ENCODE data around the gene STOX2. TPM values are rescaled to one million over a fixed set of nuclear protein-coding genes. Genes with fewer than 3 reads are reported as not detected.

The STOX2 gene
- total and polyA plus RNA-seq, 2 of the 13 experiments (the other 11 are each of a cell fraction or from before 2014, with no cell fraction given), result 0.01 to 0.15 TPM

GRCh38 chr4:183909187-183909586 lies 4.1 kb downstream of the STOX2 start:
- in situ Hi-C loops (cut with HindIII; ENCODE audit: extremely low pct_ligation_motif_present, low pct_unique_long_range_greater_than_20kb), result no loop called here
- Histone ChIP-seq H2AFZ (ENCODE audit: low read length) (no peak overlapping the region), H3K4me1 (ENCODE audit: insufficient read depth, low read length) (peaks cover 10% of the 10 kb centered on the region; the same call in 1 of the 2 replicates), H3K36me3 (replicated peaks in 1 of 2; ENCODE audit: control insufficient read depth in 1 of 2, insufficient read depth in 2 of 2, low read length in 2 of 2) (no peaks in the 10 kb centered on the region), H3K79me2 (ENCODE audit: insufficient read depth, low read length) (no peaks in the 10 kb centered on the region), H4K20me1 (ENCODE audit: insufficient read depth, low read length) (no peaks in the 10 kb centered on the region), H3K9ac (ENCODE audit: insufficient read depth, low read depth, low read length) (no peak overlapping the region), H3K4me2 (ENCODE audit: low read depth, low read length) (no peak overlapping the region), H3K4me3 (replicated peaks in 1 of 3; ENCODE audit: insufficient read depth in 1 of 3, low read depth in 2 of 3, low read length in 3 of 3) (no peak overlapping the region), H3K27me3 (ENCODE audit: control insufficient read depth in 1 of 2, insufficient read depth in 2 of 2, low read length in 2 of 2) (peaks cover 8 to 44% of the 10 kb centered on the region in 2 experiments; a peak in 4 of 5 replicates), H3K9me3 (ENCODE audit: low read length) (no peaks in the 10 kb centered on the region), H3K27ac (ENCODE audit: extremely low read length, insufficient read depth, low read length) (no peak overlapping the region)
- no TSS peak for BruUV-seq (replicated peaks)
- FAIRE-seq (no peak), ATAC-seq (no peak), DNase-seq (ENCODE audit: low spot score) (no peak)
- intact Hi-C loops (cut with micrococcal nuclease; ENCODE audit: unreplicated experiment), result no loop called here
- no peak for TF ChIP-seq ISX (CRISPR knock-in tag; conservative IDR thresholded peaks at IDR 0.05)
- POLR2A ChIA-PET, result no interaction called here
- CTCF ChIA-PET (ENCODE audit: low intra/inter-chr PET ratio, low total read pairs), result no interaction called here

GRCh38 chr4:183909801-183910200 lies 4.7 kb downstream of the STOX2 start:
- BruUV-seq (replicated peaks), result no TSS peak
- ATAC-seq (no peak), FAIRE-seq (no peak), DNase-seq (ENCODE audit: low spot score) (no peak)
- H2AFZ ChIP-seq (ENCODE audit: low read length), result no peak overlapping the region
- H3K4me3 ChIP-seq (replicated peaks in 1 of 3; ENCODE audit: insufficient read depth in 1 of 3, low read depth in 2 of 3, low read length in 3 of 3), result no peak overlapping the region
- H4K20me1 ChIP-seq (ENCODE audit: insufficient read depth, low read length), result no peaks in the 10 kb centered on the region
- H3K27me3 ChIP-seq (ENCODE audit: control insufficient read depth in 1 of 2, insufficient read depth in 2 of 2, low read length in 2 of 2), result peaks cover 8 to 38% of the 10 kb centered on the region in 2 experiments; a peak in 4 of 5 replicates
- intact Hi-C loops (cut with micrococcal nuclease; ENCODE audit: unreplicated experiment), result no loop called here
- CTCF ChIA-PET (ENCODE audit: low intra/inter-chr PET ratio, low total read pairs), result no interaction called here
- peaks cover 8% of the 10 kb centered on the region; the same call in 1 of the 2 replicates for H3K4me1 ChIP-seq (ENCODE audit: insufficient read depth, low read length)
- H3K27ac ChIP-seq (ENCODE audit: extremely low read length, insufficient read depth, low read length), result no peak overlapping the region
- no peaks in the 10 kb centered on the region for H3K36me3 ChIP-seq (replicated peaks in 1 of 2; ENCODE audit: control insufficient read depth in 1 of 2, insufficient read depth in 2 of 2, low read length in 2 of 2)
- H3K79me2 ChIP-seq (ENCODE audit: insufficient read depth, low read length), result no peaks in the 10 kb centered on the region
- no peaks in the 10 kb centered on the region for H3K9me3 ChIP-seq (ENCODE audit: low read length)
- 67% methylated on average over 5 of the region's 5 CpGs for WGBS (ENCODE audit: low lambda C conversion rate)
- H3K4me2 ChIP-seq (ENCODE audit: low read depth, low read length), result no peak overlapping the region
- in situ Hi-C loops (cut with HindIII; ENCODE audit: extremely low pct_ligation_motif_present, low pct_unique_long_range_greater_than_20kb), result no loop called here
- no peak overlapping the region for H3K9ac ChIP-seq (ENCODE audit: insufficient read depth, low read depth, low read length)
- POLR2A ChIA-PET, result no interaction called here
- TF ChIP-seq ZNF230 (CRISPR knock-in tag; IDR thresholded peaks at IDR 0.05) (no peak), MNT (IDR thresholded peaks at IDR 0.05) (no peak), TGIF2 (CRISPR knock-in tag; IDR thresholded peaks at IDR 0.05) (no peak), SP4 (CRISPR knock-in tag; IDR thresholded peaks at IDR 0.05) (no peak), SOX6 (IDR thresholded peaks at IDR 0.05) (no peak), SOX6 (CRISPR knock-in tag; IDR thresholded peaks at IDR 0.05) (no peak), SALL2 (CRISPR knock-in tag; IDR thresholded peaks at IDR 0.05) (no peak), ZNF513 (CRISPR knock-in tag; conservative IDR thresholded peaks at IDR 0.05) (no peak), ZFP91 (CRISPR knock-in tag; IDR thresholded peaks at IDR 0.05; ENCODE audit: borderline replicate concordance) (no peak), ZNF431 (CRISPR knock-in tag; IDR thresholded peaks at IDR 0.05; ENCODE audit: borderline replicate concordance, low read depth) (no peak), ZNF17 (CRISPR knock-in tag; IDR thresholded peaks at IDR 0.05) (no peak), U2AF2 (IDR thresholded peaks at IDR 0.05; ENCODE audit: low read depth, low read length) (no peak), WIZ (CRISPR knock-in tag; IDR thresholded peaks at IDR 0.05) (no peak)
